H7 (cell line): Measurements from ENCODE around the gene MYO7A. TPM values are rescaled to one million over a fixed set of nuclear protein-coding genes. Genes with fewer than 3 reads are reported as not detected.

Source experiments
- DNase-seq: peaks from one replicate; pipeline ENCODE4 v3.0.0; 2012
- H3K27me3 ChIP-seq: 2 replicates; pipeline ENCODE4 v1.6.0; 2011; ENCODE audit warnings: mild to moderate bottlenecking, low read length; ENCODE audit not compliant: control insufficient read depth, insufficient read depth
- H3K36me3 ChIP-seq: replicated peaks from 2 replicates; pipeline ENCODE4 v1.5.1; 2011; ENCODE audit warnings: low read length; ENCODE audit not compliant: control insufficient read depth, insufficient read depth
- H3K4me3 ChIP-seq: 2 replicates; pipeline ENCODE4 v1.5.1; 2011; ENCODE audit warnings: low read depth, mild to moderate bottlenecking, control low read depth, low read length, moderate library complexity; ENCODE audit not compliant: insufficient read depth
- total RNA-seq: library from RNA; depleted of rRNA; stranded (reverse); fragments of >200 nt; shearing (Covaris generic); gene quantifications from 2 replicates; pipeline ENCODE4 v1.2.3, GENCODE V29; 2014

MYO7A gene
- total RNA-seq, 1 experiment from 2014 or later: 2.2 TPM

GRCh38 chr11:77199137-77199745 lies 71.2 kb downstream of the MYO7A start:
- Histone ChIP-seq H3K27me3 (no peaks in the 10 kb centered on the region), H3K4me3 (no peak overlapping the region), H3K36me3 (no peaks in the 10 kb centered on the region)
- no peak for DNase-seq

DNA sequence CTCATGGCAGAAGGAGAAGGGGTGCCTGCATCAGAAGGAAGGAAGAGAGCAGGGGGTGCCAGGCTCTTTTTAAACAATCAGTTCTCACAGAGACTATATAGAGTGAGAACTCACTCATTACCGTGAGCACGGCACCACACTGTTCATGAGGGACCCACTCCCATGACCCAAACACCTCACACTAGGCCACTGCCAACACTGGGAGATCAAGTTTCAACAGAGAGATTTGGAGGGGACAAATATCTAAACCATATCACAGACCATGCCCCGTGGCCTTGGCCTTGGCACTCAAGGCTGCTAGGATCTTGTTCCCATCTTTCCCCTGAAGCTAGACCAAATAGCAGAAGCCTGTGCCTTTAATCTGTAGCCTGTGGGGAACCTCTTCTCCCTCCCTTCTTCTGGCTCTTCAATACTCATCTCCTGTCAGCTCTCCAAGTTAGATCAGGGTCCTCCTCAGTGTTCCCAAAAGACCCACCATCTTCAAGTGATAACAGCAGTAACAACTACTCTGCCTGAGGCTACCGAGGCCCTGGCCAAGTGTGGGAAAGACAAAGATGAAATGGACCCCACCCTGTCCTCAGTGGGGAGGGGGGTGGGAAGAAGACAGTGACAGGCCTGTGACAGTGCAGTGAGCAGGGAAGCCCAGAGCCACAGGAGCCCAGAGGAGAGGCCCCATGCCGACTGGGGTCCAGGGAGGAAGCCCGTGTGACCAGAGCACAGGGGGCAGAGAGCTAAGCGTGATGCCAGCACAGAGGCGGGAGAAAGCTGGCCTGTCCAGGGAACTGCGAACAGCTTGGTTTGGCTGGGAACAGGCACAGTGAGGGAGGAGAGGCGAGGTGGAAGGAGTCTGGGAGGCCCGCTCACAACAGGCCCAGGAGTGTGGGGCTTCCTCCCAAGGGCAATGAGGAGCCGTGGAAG lies 72.6 kb downstream of the MYO7A start:
- Histone ChIP-seq H3K36me3 (no peaks in the 10 kb centered on the region), H3K27me3 (no peaks in the 10 kb centered on the region), H3K4me3 (no peak overlapping the region)
- DNase-seq: no peak

GRCh38 chr11:77201370-77201769 lies 73.3 kb downstream of the MYO7A start:
- Histone ChIP-seq H3K4me3 (no peak overlapping the region), H3K27me3 (no peaks in the 10 kb centered on the region), H3K36me3 (no peaks in the 10 kb centered on the region)
- DNase-seq: no peak

DNA sequence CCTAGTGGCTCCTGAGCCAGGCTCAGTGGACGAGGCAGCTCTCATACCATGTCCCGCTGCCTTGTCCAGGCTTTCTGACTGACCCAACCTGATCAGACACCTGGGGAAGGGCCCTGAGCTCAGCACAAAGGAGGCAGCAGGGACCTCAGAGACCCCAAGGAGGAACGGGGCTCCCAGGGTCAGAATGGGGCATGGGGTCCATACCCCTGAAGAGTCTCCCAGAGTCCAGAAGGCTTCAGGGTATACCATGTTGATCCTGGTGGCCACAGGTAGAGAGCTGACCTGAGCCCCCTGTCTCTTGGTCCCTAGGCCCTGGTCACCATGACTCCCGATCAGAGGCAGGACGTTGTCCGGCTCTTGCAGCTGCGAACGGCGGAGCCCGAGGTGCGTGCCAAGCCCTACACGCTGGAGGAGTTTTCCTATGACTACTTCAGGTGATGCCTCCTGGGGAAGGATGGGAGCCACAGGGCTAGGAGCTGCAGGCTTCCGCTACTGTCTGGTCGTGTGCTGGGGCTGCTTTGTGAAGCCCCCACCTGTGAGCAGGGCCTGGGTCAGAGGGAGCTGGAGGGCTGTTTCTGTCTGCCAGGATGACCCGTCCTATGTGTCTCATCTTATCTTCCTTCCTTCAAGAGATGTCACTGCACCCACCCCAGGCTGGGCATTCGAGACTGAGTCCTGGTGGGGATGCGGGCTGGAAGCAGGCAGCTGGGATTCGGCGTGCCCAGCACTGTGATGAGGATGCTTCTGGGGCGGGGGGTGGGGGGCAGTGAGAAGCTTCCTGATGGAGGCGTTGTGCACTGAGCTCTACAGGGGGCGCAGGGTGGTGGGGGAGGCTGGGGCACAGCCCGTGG lies 74.2 kb downstream of the MYO7A start:
- Histone ChIP-seq H3K4me3 (no peak overlapping the region), H3K36me3 (no peaks in the 10 kb centered on the region), H3K27me3 (no peaks in the 10 kb centered on the region)
- no peak for DNase-seq

DNA sequence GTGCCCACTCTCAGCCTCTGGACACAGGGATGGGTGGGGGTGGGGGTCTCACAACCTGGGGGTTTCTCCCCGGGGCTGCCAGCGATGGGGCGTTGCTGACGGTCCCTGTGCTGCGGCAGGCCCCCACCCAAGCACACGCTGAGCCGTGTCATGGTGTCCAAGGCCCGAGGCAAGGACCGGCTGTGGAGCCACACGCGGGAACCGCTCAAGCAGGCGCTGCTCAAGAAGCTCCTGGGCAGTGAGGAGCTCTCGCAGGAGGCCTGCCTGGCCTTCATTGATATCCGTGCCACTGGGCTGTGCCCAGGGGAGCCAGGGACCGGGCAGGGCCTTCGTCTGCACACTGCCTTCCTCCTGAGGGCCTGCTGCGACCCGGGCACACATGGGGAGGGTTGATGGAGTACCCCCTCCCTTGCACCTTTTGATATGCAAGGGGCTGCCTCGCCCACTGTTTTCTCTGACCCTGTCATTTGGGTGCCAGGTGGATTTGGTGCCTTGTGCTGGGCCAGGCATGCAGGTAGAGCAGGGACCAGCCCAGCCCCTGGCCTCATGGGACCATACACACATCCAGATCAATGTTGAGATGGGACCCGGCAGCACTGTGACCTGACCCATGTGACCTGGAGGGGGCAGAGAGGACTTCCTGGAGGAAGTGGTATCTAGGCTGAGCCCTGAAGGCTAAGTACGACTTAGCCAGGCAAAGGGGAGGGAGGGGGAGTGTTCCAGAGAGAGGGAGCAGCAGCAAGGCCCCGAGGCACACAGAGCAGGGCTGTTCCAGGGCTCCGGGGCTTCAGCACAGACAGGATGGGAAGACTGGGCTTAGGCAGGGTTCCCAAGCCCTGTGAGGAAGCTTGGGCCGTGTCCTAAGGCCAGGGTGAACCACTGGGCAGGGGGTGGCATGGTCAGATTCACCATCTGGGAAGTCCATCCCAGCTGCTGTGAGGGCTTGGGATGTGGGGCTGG lies 75.2 kb downstream of the MYO7A start:
- no peak overlapping the region for H3K4me3 ChIP-seq
- H3K36me3 ChIP-seq: no peaks in the 10 kb centered on the region
- no peaks in the 10 kb centered on the region for H3K27me3 ChIP-seq
- DNase-seq: no peak

GRCh38 chr11:77203901-77204753 lies 76.1 kb downstream of the MYO7A start:
- no peaks in the 10 kb centered on the region for H3K27me3 ChIP-seq
- H3K4me3 ChIP-seq: no peak overlapping the region
- peak; percentile 52 for DNase-seq
- H3K36me3 ChIP-seq: no peaks in the 10 kb centered on the region

GRCh38 chr11:77204754-77205466 lies 76.9 kb downstream of the MYO7A start:
- no peak overlapping the region for H3K4me3 ChIP-seq
- no peaks in the 10 kb centered on the region for H3K27me3 ChIP-seq
- H3K36me3 ChIP-seq: no peaks in the 10 kb centered on the region
- no peak for DNase-seq

DNA sequence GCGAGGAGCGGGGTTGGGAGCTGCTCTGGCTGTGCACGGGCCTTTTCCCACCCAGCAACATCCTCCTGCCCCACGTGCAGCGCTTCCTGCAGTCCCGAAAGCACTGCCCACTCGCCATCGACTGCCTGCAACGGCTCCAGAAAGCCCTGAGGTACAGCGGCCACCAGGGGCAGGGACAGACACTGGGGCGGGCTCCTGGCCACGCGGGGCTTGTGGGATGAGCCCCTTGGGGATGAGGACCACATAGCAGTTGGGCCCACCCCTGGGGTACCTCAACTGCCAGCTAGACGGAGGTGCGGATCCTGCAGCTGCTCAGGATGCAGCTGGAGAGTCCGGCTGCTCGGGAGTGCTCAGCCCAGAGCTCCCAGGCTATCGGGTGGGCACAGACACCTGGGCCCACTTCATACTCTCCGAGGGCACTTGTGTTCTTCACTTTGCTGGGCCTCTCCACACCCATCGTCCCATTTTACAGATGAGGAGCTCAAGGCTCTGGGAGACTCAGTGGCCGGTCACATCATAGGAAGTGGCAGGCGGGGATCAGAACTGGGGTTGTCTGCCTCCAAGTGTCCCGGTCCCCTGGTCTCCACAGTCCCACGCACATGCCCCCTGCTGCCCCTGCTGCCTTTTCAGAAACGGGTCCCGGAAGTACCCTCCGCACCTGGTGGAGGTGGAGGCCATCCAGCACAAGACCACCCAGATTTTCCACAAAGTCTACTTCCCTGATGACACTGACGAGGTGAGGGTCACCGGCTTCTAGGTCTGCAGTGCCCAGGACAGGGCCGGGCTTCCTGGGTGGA lies 77.6 kb downstream of the MYO7A start:
- H3K4me3 ChIP-seq: no peak overlapping the region
- DNase-seq: peak; percentile 66
- no peaks in the 10 kb centered on the region for H3K36me3 ChIP-seq
- no peaks in the 10 kb centered on the region for H3K27me3 ChIP-seq

DNA sequence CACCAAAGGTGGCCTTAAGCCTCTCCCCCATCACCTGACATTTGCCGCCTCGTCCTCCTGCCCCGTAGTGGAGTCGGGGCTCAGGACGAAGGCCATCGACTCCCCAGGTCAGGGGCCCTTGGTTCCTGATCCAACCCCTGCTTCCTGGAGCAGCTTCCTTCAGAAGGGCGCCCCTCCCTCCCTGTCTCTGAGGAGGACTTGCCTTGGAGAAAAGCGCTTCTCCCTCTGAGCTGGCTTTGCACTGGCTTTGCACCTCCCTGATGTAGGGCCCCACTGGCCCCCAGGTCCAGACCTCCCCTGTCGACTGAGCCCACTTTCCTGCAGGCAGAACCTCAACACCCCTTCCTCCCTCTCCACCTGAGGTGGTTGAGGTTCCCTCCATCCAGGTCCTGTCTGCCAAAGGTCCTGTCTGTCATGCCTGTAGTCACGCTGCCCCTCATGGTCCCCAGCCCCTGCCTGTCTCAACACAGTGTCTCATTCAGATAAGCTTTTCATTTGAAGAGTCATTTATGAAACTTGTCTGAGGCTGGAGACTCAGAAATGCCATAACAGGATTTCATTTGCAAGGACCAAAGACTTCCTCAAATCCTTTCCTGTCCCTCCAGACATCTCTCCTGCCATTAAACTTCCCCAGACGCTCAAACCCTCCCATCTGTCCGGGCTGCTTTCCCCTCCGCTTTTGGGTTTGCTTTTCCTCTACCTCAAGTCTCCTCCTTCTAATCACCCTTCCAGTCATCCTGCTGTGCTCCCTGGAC lies 78.4 kb downstream of the MYO7A start:
- DNase-seq: peak; percentile 26
- no peaks in the 10 kb centered on the region for H3K27me3 ChIP-seq
- H3K36me3 ChIP-seq: no peaks in the 10 kb centered on the region
- H3K4me3 ChIP-seq: no peak overlapping the region

DNA sequence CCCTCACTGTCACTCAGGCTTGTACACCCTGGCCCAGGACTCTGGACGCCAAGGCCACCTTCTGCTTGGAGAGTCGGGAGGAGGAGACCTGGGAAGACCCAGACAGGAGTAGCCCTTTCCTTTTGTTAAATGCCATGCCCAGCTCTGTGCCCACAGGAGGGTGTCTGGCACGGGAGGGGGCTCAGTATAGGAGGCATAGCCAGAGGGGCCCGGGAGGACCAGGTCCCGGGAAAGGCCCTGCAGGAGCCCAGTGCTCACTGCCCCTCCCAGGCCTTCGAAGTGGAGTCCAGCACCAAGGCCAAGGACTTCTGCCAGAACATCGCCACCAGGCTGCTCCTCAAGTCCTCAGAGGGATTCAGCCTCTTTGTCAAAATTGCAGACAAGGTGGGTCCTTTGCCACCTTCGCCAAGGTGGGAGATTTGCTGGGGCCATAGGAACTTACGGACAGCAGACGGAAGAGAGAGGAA lies 79.0 kb downstream of the MYO7A start:
- Histone ChIP-seq H3K36me3 (no peaks in the 10 kb centered on the region), H3K4me3 (no peak overlapping the region), H3K27me3 (no peaks in the 10 kb centered on the region)
- peak; percentile 34 for DNase-seq

GRCh38 chr11:77207618-77208313 lies 79.7 kb downstream of the MYO7A start:
- Histone ChIP-seq H3K27me3 (no peaks in the 10 kb centered on the region), H3K4me3 (no peak overlapping the region), H3K36me3 (no peaks in the 10 kb centered on the region)
- DNase-seq: peak; percentile 17
